Fibroblast of lung (primary cell): Measurements from ENCODE around the gene SLC44A4. TPM values are rescaled to one million over a fixed set of nuclear protein-coding genes. Genes with fewer than 3 reads are reported as not detected.
A peak's percentile ranks its signal among the peaks of the same experiment; 100 is the strongest.

Source experiments
- DNase-seq, 2 donors: peaks; one replicate each; pipeline versions ENCODE4 v3.0.0 to v3.0.0-alpha.2; 2010; ENCODE audit warnings: low read depth in 2 of 2
- H2AFZ ChIP-seq: 2 replicates; pipeline ENCODE4 v1.5.1; 2012; ENCODE audit warnings: low read length, control low read depth, inconsistent platforms
- H3K27ac ChIP-seq: 2 replicates; pipeline ENCODE4 v1.5.1; 2011; ENCODE audit warnings: low read length, control low read depth; ENCODE audit not compliant: insufficient read depth
- H3K27me3 ChIP-seq: 2 replicates; pipeline ENCODE4 v1.5.1; 2011; ENCODE audit warnings: mild to moderate bottlenecking, low read length; ENCODE audit not compliant: control insufficient read depth, insufficient read depth
- H3K36me3 ChIP-seq: 2 replicates; pipeline ENCODE4 v1.5.1; 2011; ENCODE audit warnings: low read length; ENCODE audit not compliant: control insufficient read depth, insufficient read depth
- H3K4me1 ChIP-seq: 2 replicates; pipeline ENCODE4 v1.5.1; 2011; ENCODE audit warnings: low read length; ENCODE audit not compliant: control insufficient read depth, insufficient read depth; ENCODE audit errors: extremely low read depth
- H3K4me2 ChIP-seq: 2 replicates; pipeline ENCODE4 v1.5.1; 2011; ENCODE audit warnings: low read length, control low read depth; ENCODE audit not compliant: insufficient read depth; ENCODE audit errors: extremely low read depth
- H3K4me3 ChIP-seq, 4 experiments: fragments of 200-600 bp in 1 of 4; sonication (generic) in 1 of 4; replicated peaks in 1 of 4; 2 replicates each; pipeline ENCODE4 v1.5.1; 2011 to 2016; ENCODE audit warnings: low read length in 4 of 4, low read depth in 3 of 4, mild to moderate bottlenecking in 3 of 4, control low read depth in 2 of 4, inconsistent platforms in 1 of 4, mixed read lengths in 1 of 4; ENCODE audit not compliant: insufficient read depth in 1 of 4; ENCODE audit errors: control extremely low read depth in 1 of 4
- H3K79me2 ChIP-seq: 2 replicates; pipeline ENCODE4 v1.5.1; 2012; ENCODE audit warnings: mild to moderate bottlenecking, low read length, inconsistent platforms; ENCODE audit not compliant: control insufficient read depth, insufficient read depth
- H3K9ac ChIP-seq: 2 replicates; pipeline ENCODE4 v1.5.1; 2011; ENCODE audit warnings: mild to moderate bottlenecking, low read length, control low read depth; ENCODE audit not compliant: insufficient read depth
- H3K9me3 ChIP-seq: 2 replicates; pipeline ENCODE4 v1.5.1; 2012; ENCODE audit warnings: low read depth, low read length; ENCODE audit not compliant: control insufficient read depth, insufficient read depth
- H4K20me1 ChIP-seq: 2 replicates; pipeline ENCODE4 v1.5.1; 2011; ENCODE audit warnings: low read length; ENCODE audit not compliant: control insufficient read depth, insufficient read depth; ENCODE audit errors: extremely low read depth
- CTCF ChIP-seq, 2 donors: IDR thresholded peaks in 1 of 2; conservative IDR thresholded peaks in 1 of 2; 1 replicate in 1 of 2; 2 replicates in 1 of 2; pipeline ENCODE4 v1.5.1; 2011 to 2012; ENCODE audit warnings: low read length in 2 of 2, control low read depth in 1 of 2, inconsistent platforms in 1 of 2, low read depth in 1 of 2, mild to moderate bottlenecking in 1 of 2
- EZH2 ChIP-seq: IDR thresholded peaks from 2 replicates; pipeline ENCODE4 v1.5.1; 2012; ENCODE audit warnings: low read length, control low read depth, mild to moderate bottlenecking; ENCODE audit errors: missing control alignments
- polyA plus RNA-seq, 2 donors: library from polyadenylated mRNA; depleted of rRNA in 1 of 2; stranded (reverse) in 1 of 2; unstranded in 1 of 2; fragments of >200 nt; gene quantifications; 2 replicates each; pipeline ENCODE4 v1.2.1, GENCODE V29; 2011 to 2012; ENCODE audit warnings: missing spikeins in 1 of 2
- total RNA-seq: library from RNA; depleted of rRNA; stranded (reverse); fragments of >200 nt; gene quantifications from 2 replicates; pipeline ENCODE4 v1.2.1, GENCODE V29; 2014

The SLC44A4 gene
- total and polyA plus RNA-seq, 2 donors (not counting 1 experiment from before 2014, with no cell fraction given) = not detected

DNA sequence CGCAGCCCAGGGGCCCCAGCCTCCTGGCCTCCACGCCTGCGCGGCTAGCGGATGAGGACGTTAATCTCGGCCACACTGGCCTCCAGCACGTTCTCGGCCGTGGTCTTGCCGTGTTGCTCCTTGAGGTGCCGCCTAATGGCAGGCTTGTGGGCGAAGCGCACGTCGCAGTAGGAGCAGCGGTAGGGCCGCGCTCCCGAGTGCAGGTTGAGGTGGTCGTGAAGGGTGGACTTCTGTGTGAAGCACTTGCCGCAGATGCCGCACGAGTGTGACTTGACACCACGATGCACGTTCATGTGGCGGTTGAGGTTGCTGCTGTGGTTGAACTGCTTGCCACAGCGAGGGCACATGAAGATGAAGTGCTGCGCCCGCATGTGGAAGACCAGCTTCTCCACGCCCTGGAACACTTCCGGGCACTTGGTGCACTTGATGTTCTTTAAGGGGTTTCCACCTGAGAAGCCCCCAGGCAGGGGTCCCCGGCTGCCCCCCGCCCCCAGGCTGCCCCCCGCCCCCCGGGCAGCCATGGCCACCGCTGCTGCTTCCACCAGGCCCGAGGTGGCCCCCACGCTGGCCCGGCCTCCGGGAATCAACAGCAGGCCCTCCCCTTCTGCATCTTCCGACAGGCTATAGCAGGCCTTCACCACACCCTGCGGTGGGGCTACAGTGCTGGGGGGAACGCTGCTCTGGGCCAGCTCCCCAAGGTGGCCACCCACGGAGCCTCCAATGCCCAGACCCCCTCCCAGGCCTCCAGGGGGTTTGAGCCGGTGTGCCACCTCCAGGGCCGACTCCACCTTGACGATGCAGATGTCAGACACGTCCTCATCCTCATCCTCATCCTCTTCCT, 21.3 kb upstream of the SLC44A4 start:
- no peaks in the 10 kb centered on the region for H3K9me3 ChIP-seq
- no peak overlapping the region for H3K4me2 ChIP-seq

GRCh38 chr6:31899215-31899614, 20.4 kb upstream of the SLC44A4 start:
- Histone ChIP-seq H3K4me1 (peaks cover 13% of the 10 kb centered on the region), H3K36me3 (peaks cover 1% of the 10 kb centered on the region), H3K79me2 (peaks cover 9% of the 10 kb centered on the region), H3K9me3 (no peaks in the 10 kb centered on the region), H4K20me1 (no peaks in the 10 kb centered on the region), H2AFZ (no peak overlapping the region), H3K4me3 (no peak overlapping the region), H3K4me2 (no peak overlapping the region), H3K27me3 (no peaks in the 10 kb centered on the region), H3K9ac (no peak overlapping the region), H3K27ac (no peak overlapping the region)
- TF ChIP-seq CTCF (conservative IDR thresholded peaks at IDR 0.05 in 1 of 2, IDR thresholded peaks at IDR 0.05 in 1 of 2; ENCODE audit: low read depth in 1 of 2, low read length in 2 of 2) = no peak
- no peak for TF ChIP-seq EZH2
- DNase-seq = no peak

More for the DNA sequence above, 21.3 kb upstream of the SLC44A4 start:
- H3K79me2 ChIP-seq = peaks cover 9% of the 10 kb centered on the region
- H3K4me1 ChIP-seq = peaks cover 13% of the 10 kb centered on the region
- peaks cover 1% of the 10 kb centered on the region for H3K36me3 ChIP-seq
- H3K27me3 ChIP-seq = no peaks in the 10 kb centered on the region
- TF ChIP-seq CTCF (conservative IDR thresholded peaks at IDR 0.05 in 1 of 2, IDR thresholded peaks at IDR 0.05 in 1 of 2; ENCODE audit: low read depth in 1 of 2, low read length in 2 of 2) (no peak), EZH2 (no peak)
- no peak overlapping the region for H3K4me3 ChIP-seq
- H3K27ac ChIP-seq = no peak overlapping the region
- no peak for DNase-seq
- H2AFZ ChIP-seq = no peak overlapping the region
- H3K9ac ChIP-seq = no peak overlapping the region
- no peaks in the 10 kb centered on the region for H4K20me1 ChIP-seq

DNA sequence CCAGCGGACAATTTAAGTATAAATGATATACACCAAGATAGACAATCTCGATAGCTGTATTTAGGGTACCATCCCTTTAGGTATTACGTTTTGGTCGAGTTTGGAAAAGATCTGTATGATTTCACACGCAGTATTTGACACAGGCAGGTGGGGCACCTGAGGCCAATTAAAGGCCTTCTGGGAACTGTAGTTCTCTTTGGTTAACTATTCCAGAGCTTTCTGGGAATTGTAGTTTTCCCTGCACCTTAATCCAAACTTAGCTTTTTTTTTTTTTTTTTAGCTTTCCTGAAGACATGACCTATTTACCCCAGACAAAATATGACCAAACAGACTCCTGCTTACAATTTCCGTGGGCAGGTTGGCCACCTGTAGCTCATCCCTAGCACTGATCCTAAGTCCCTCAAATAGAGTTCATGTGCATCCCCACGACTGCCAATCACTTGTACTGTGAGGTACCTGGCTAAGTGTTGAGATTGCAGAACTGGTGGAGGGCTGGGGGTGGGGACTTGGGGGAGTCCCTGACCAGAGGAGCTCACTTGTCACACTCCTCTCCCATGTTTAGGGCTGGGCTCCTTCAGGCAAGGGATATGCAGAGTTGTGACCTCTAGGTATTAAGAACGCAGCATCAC, 19.7 kb upstream of the SLC44A4 start:
- H3K4me3 ChIP-seq = peak overlapping the region; percentile 79 to 97 (median 91)
- H3K27me3 ChIP-seq = no peaks in the 10 kb centered on the region
- peak; percentile 47 for DNase-seq
- H3K27ac ChIP-seq = no peak overlapping the region
- no peak overlapping the region for H2AFZ ChIP-seq
- H3K9ac ChIP-seq = no peak overlapping the region
- TF ChIP-seq EZH2 = no peak
- no peak for TF ChIP-seq CTCF (conservative IDR thresholded peaks at IDR 0.05 in 1 of 2, IDR thresholded peaks at IDR 0.05 in 1 of 2; ENCODE audit: low read depth in 1 of 2, low read length in 2 of 2)
- no peaks in the 10 kb centered on the region for H3K9me3 ChIP-seq
- peak overlapping the region; percentile 97 for H3K4me2 ChIP-seq
- H4K20me1 ChIP-seq = no peaks in the 10 kb centered on the region
- peaks cover 9% of the 10 kb centered on the region for H3K79me2 ChIP-seq
- peaks cover 1% of the 10 kb centered on the region for H3K36me3 ChIP-seq
- peaks cover 13% of the 10 kb centered on the region for H3K4me1 ChIP-seq
